Endodermal cell (in vitro differentiated cells): ENCODE results near the gene SIRT3. TPM values are rescaled to one million over a fixed set of nuclear protein-coding genes. Genes with fewer than 3 reads are reported as not detected.

Experiments used
- DNase-seq: peaks from one replicate; pipeline ENCODE4 v3.0.0-alpha.2; 2017
- H3K27ac ChIP-seq: 2 replicates; pipeline ENCODE4 v1.5.1; 2013; ENCODE audit warnings: mild to moderate bottlenecking, low read depth, low read length, moderate library complexity
- H3K27me3 ChIP-seq: 2 replicates; pipeline ENCODE4 v1.6.1; 2013; ENCODE audit warnings: mild to moderate bottlenecking, low read length, moderate library complexity; ENCODE audit not compliant: insufficient read depth, control insufficient read depth, poor library complexity, severe bottlenecking
- H3K36me3 ChIP-seq: 2 replicates; pipeline ENCODE4 v1.7.0; 2013; ENCODE audit warnings: mild to moderate bottlenecking, low read length, moderate library complexity; ENCODE audit not compliant: control insufficient read depth, insufficient read depth
- H3K4me1 ChIP-seq: one replicate; pipeline ENCODE4 v1.7.0; 2013; ENCODE audit warnings: low read length; ENCODE audit not compliant: control insufficient read depth, insufficient read depth
- H3K4me3 ChIP-seq: 2 replicates; pipeline ENCODE4 v1.5.1; 2013; ENCODE audit warnings: mild to moderate bottlenecking, low read length, moderate library complexity
- H3K9ac ChIP-seq: 2 replicates; pipeline ENCODE4 v1.6.1; 2013; ENCODE audit warnings: mild to moderate bottlenecking, low read length, moderate library complexity; ENCODE audit not compliant: poor library complexity, severe bottlenecking; ENCODE audit errors: extremely low read depth
- H3K9me3 ChIP-seq: 2 replicates; pipeline ENCODE4 v1.6.1; 2013; ENCODE audit warnings: mild to moderate bottlenecking, low read length, moderate library complexity; ENCODE audit not compliant: control insufficient read depth
- H3K27ac Mint-ChIP-seq: 2 replicates; pipeline ENCODE4 v1.8.0; 2020; ENCODE audit warnings: mixed read lengths
- H3K27me3 Mint-ChIP-seq: 2 replicates; pipeline ENCODE4 v1.8.0; 2021; ENCODE audit warnings: mild to moderate bottlenecking, mixed read lengths; ENCODE audit not compliant: insufficient read depth
- H3K36me3 Mint-ChIP-seq: 2 replicates; pipeline ENCODE4 v1.8.0; 2020; ENCODE audit warnings: low read depth, mixed read lengths
- H3K4me1 Mint-ChIP-seq: 2 replicates; pipeline ENCODE4 v1.8.0; 2020; ENCODE audit warnings: mixed read lengths
- H3K4me3 Mint-ChIP-seq: 2 replicates; pipeline ENCODE4 v1.8.0; 2020; ENCODE audit warnings: mild to moderate bottlenecking, moderate library complexity, mixed read lengths
- H3K9me3 Mint-ChIP-seq: 2 replicates; pipeline ENCODE4 v1.8.0; 2020; ENCODE audit warnings: mild to moderate bottlenecking, mixed read lengths
- CTCF ChIP-seq: fragments of 200-600 bp; sonication (generic); conservative IDR thresholded peaks from 2 replicates; pipeline ENCODE4 v1.5.0; 2021; ENCODE audit warnings: antibody characterized with exemption, mild to moderate bottlenecking
- WGBS, 2 experiments: methylation state at CpG; one replicate each; pipeline versions ENCODE4 v1.1.5 to v1.1.7; 2013; ENCODE audit warnings: missing lambda C conversion rate in 2 of 2, mixed read lengths in 1 of 2; ENCODE audit not compliant: insufficient coverage in 1 of 2, insufficient read length in 1 of 2; 5-methylcytosine and 5-hydroxymethylcytosine counted together
- total RNA-seq, 2 donors: library from RNA; stranded (reverse); fragmentation: NEBNext Ultra II Directional in 1 of 2; extraction: Animal tissue kit (Norgen Biotek cat#: 25700) in 1 of 2; gene quantifications; 2 replicates in 1 of 2; 3 replicates in 1 of 2; pipeline ENCODE4 v1.2.1, GENCODE V29; 2021

The SIRT3 gene
- total RNA-seq, 2 donors from 2014 or later, result 18.1 to 28.6 TPM

- no peaks in the 10 kb centered on the region for H3K27me3 ChIP-seq
- H3K9ac ChIP-seq, result peak within 1 kb of the TSS; percentile 88
- peak within 1 kb of the TSS; percentile 98 for H3K4me3 ChIP-seq
- TF ChIP-seq CTCF, result no peak
- H3K4me1 ChIP-seq, result peaks cover 3% of the 10 kb centered on the region
- H3K27ac ChIP-seq, result peak within 1 kb of the TSS; percentile 92
- H3K4me1 Mint-ChIP-seq, result peaks cover 4% of the 10 kb centered on the region
- peak; percentile 92 for DNase-seq
- H3K36me3 ChIP-seq, result peaks cover 28% of the 10 kb centered on the region
- no peaks in the 10 kb centered on the region for H3K9me3 Mint-ChIP-seq
- H3K4me3 Mint-ChIP-seq, result peak within 1 kb of the TSS; percentile 94
- H3K27ac Mint-ChIP-seq, result peak within 1 kb of the TSS; percentile 96
- H3K9me3 ChIP-seq, result no peaks in the 10 kb centered on the region
- peaks cover 2% of the 10 kb centered on the region for H3K27me3 Mint-ChIP-seq
- WGBS, 2 experiments, result 1% methylated on average over 30 to 62 of the region's 62 CpGs
- peaks cover 34% of the 10 kb centered on the region for H3K36me3 Mint-ChIP-seq
These were observed 929 bp upstream of the SIRT3 start, which contains the start of gene PSMD13 for GRCh38 chr11:236774-237767. Gene PSMD13 (plus strand): TSS chr11:236976. CDS start chr11:237050, 74 bp downstream.

- Mint-ChIP-seq H3K27me3 (peaks cover 2% of the 10 kb centered on the region), H3K9me3 (no peaks in the 10 kb centered on the region), H3K4me3 (peak overlapping the region; percentile 94), H3K27ac (peak overlapping the region; percentile 77), H3K4me1 (peaks cover 4% of the 10 kb centered on the region), H3K36me3 (peaks cover 23% of the 10 kb centered on the region)
- H3K4me3 ChIP-seq, result peak overlapping the region; percentile 91
- H3K4me1 ChIP-seq, result peaks cover 3% of the 10 kb centered on the region
- DNase-seq, result no peak
- WGBS, 2 experiments, result 18 to 25% methylated on average over 9 to 13 of the region's 13 CpGs
- H3K27me3 ChIP-seq, result no peaks in the 10 kb centered on the region
- no peaks in the 10 kb centered on the region for H3K9me3 ChIP-seq
- no peak for TF ChIP-seq CTCF
- H3K27ac ChIP-seq, result peak overlapping the region; percentile 27
- H3K9ac ChIP-seq, result peak overlapping the region; percentile 67
- peaks cover 16% of the 10 kb centered on the region for H3K36me3 ChIP-seq
These were observed 539 bp downstream of the SIRT3 start for GRCh38 chr11:235609-235996.

GRCh38 chr11:235180-235579 is 962 bp downstream of the SIRT3 start:
- WGBS, 2 experiments, result 95 to 98% methylated on average over 8 of the region's 8 CpGs
- H3K9me3 Mint-ChIP-seq, result no peaks in the 10 kb centered on the region
- H3K27me3 Mint-ChIP-seq, result peaks cover 2% of the 10 kb centered on the region
- Histone ChIP-seq H3K27me3 (no peaks in the 10 kb centered on the region), H3K27ac (no peak overlapping the region), H3K9ac (peak overlapping the region; percentile 67), H3K4me3 (peak overlapping the region; percentile 91), H3K4me1 (peaks cover 3% of the 10 kb centered on the region), H3K36me3 (peaks cover 12% of the 10 kb centered on the region), H3K9me3 (no peaks in the 10 kb centered on the region)
- H3K4me3 Mint-ChIP-seq, result peak overlapping the region; percentile 94
- H3K4me1 Mint-ChIP-seq, result peaks cover 4% of the 10 kb centered on the region
- TF ChIP-seq CTCF, result no peak
- DNase-seq, result peak; percentile 33
- H3K36me3 Mint-ChIP-seq, result peaks cover 23% of the 10 kb centered on the region
- no peak overlapping the region for H3K27ac Mint-ChIP-seq
